Stomach (tissue), 4 donors: ENCODE results near the gene SF3B3.

Source experiments
- CTCF ChIP-seq, 7 experiments: fragments of 450-650 bp in 4 of 7; fragments of 200-600 bp in 3 of 7; sonication (generic) in 3 of 7; IDR thresholded peaks; one replicate each; pipeline ENCODE4 v1.5.1; 2016 to 2019; ENCODE audit warnings: antibody characterized with exemption in 7 of 7, control low read depth in 2 of 7, mild to moderate bottlenecking in 1 of 7
- EP300 ChIP-seq: sonication (generic); formaldehyde crosslinking; IDR thresholded peaks from one replicate; pipeline ENCODE4 v1.6.1; 2017; ENCODE audit warnings: antibody characterized with exemption
- POLR2A ChIP-seq, 4 donors: fragments of 450-650 bp; IDR thresholded peaks; one replicate each; pipeline ENCODE4 v1.6.1; 2016; ENCODE audit warnings: antibody characterized with exemption in 4 of 4, control low read depth in 2 of 4, mild to moderate bottlenecking in 1 of 4, moderate library complexity in 1 of 4
- POLR2AphosphoS5 ChIP-seq, 3 donors: sonication (generic); formaldehyde crosslinking; IDR thresholded peaks; one replicate each; pipeline ENCODE4 v1.6.1; 2016; ENCODE audit warnings: antibody characterized with exemption in 3 of 3

GRCh38 chr16:70579248-70579647 lies 55.6 kb downstream of the SF3B3 start:
- TF ChIP-seq CTCF (IDR thresholded peaks at IDR 0.05) (no peak), EP300 (no peak), POLR2A (IDR thresholded peaks at IDR 0.05) (no peak), POLR2AphosphoS5 (IDR thresholded peaks at IDR 0.05) (no peak)
